Fibroblast of the aortic adventitia (primary cell): ENCODE results near the gene AP2M1. TPM values are rescaled to one million over a fixed set of nuclear protein-coding genes. Genes with fewer than 3 reads are reported as not detected.

Experiments
- DNase-seq: peaks from one replicate; pipeline ENCODE4 v3.0.0-alpha.2; 2010; ENCODE audit warnings: low read depth
- H3K4me3 ChIP-seq: 2 replicates; pipeline ENCODE4 v1.5.1; 2011; ENCODE audit warnings: low read depth, mild to moderate bottlenecking, control low read depth, low read length, moderate library complexity
- total RNA-seq: library from RNA; depleted of rRNA; stranded (reverse); fragments of >200 nt; gene quantifications from 2 replicates; pipeline ENCODE4 v1.2.3, GENCODE V29; 2012; ENCODE audit warnings: low replicate concordance
- TF ChIP-seq, protein P1 (sequence below): IDR thresholded peaks from 2 replicates; pipeline ENCODE4 v1.5.1; 2011; ENCODE audit warnings: mild to moderate bottlenecking, low read length, control low read depth, inconsistent platforms; ENCODE audit not compliant: insufficient read depth

The AP2M1 gene
- total RNA-seq, 1 donor: 380 TPM

DNA sequence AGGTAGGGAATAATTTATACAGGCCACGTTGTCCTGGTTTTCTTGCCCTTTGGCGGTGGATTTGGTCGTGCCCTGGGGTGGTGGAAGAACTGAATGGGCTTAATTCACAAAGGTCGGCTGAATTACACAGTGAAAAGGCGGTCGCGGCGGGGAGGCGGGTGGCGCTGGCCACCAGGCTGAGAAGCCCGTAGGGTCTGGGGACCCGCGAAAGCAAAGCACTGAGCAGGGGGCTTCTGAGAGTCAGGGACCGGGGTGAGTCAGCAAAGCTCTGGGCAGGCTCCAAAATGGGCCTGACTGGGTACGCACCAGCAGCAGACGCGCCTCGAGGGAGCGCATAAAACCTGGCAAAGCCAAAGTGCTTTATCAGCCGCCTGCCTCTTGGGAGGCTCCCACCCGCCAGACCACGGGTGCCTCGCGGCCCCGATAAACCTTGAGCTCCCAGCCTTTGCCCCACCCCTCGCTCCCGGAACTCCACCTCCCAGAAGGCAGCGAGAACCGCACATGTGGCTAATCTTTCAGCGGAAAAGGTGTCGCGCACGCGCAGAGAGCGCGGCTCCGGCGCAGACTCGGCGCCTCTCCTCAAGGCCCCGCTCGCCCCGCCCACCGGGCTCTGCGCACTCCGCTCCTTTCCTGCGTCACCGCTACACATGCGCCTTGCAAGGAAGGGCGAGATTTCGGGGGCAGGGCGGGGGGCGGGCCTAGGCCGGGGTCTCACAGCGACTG lies 11.0 kb downstream of the AP2M1 start:
- TF ChIP-seq, protein P1, sequence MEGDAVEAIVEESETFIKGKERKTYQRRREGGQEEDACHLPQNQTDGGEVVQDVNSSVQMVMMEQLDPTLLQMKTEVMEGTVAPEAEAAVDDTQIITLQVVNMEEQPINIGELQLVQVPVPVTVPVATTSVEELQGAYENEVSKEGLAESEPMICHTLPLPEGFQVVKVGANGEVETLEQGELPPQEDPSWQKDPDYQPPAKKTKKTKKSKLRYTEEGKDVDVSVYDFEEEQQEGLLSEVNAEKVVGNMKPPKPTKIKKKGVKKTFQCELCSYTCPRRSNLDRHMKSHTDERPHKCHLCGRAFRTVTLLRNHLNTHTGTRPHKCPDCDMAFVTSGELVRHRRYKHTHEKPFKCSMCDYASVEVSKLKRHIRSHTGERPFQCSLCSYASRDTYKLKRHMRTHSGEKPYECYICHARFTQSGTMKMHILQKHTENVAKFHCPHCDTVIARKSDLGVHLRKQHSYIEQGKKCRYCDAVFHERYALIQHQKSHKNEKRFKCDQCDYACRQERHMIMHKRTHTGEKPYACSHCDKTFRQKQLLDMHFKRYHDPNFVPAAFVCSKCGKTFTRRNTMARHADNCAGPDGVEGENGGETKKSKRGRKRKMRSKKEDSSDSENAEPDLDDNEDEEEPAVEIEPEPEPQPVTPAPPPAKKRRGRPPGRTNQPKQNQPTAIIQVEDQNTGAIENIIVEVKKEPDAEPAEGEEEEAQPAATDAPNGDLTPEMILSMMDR: no peak
- H3K4me3 ChIP-seq: peak overlapping the region; percentile 100
- peak; percentile 99 for DNase-seq

DNA sequence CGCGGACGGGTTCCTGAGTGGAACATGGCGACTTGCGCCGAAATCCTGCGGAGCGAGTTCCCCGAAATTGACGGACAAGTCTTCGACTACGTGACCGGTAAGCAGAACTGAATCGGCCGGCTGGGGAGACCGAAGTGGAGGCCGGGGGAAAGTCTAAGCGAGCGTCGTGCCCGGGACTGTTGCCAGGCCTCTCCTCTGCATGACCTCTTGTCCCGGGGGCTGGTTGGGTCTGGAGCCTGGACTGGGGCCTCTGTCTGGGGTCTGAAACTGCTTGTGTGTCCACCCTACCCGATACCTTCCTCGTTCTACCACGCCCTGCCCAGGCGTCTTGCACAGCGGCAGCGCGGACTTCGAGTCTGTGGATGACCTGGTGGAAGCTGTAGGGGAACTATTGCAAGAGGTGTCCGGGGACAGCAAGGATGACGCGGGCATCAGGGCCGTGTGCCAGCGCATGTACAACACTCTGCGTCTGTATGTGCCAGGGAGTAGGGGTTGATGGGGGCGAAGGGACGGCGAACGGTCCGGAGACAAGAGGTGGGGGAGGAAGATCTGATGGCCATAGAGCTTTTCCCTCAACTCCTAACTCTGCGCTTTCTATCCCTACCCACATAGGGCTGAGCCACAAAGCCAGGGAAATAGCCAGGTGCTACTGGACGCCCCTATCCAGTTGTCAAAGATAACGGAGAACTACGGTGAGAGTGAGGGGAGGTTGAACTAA lies 11.7 kb downstream of the AP2M1 start, which contains the start of gene ABCF3:
Gene ABCF3 (plus strand): TSS at position 16 of the 718 bp plus-strand sequence. CDS start 9 bp downstream, at position 25.
- peak; percentile 58 for DNase-seq
- TF ChIP-seq, protein P1: no peak
- H3K4me3 ChIP-seq: peak within 1 kb of the TSS; percentile 100

DNA sequence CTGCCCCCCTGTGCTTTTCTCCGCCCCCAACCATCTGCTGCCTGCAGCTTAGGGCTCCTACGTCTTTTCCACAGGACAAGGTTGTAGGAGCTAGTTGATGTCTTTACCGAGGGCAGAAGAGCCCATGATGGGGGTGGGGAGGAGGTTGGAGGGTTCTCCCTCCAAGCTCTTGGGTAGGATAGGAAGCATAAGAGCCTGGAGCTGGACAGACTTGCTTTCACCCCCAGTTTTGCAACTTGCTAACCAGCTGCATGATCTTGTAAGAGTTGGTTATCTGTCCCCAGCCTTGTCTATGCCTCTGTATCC lies 12.2 kb downstream of the AP2M1 start:
- TF ChIP-seq, protein P1: no peak
- H3K4me3 ChIP-seq: peak overlapping the region; percentile 100
- no peak for DNase-seq

DNA sequence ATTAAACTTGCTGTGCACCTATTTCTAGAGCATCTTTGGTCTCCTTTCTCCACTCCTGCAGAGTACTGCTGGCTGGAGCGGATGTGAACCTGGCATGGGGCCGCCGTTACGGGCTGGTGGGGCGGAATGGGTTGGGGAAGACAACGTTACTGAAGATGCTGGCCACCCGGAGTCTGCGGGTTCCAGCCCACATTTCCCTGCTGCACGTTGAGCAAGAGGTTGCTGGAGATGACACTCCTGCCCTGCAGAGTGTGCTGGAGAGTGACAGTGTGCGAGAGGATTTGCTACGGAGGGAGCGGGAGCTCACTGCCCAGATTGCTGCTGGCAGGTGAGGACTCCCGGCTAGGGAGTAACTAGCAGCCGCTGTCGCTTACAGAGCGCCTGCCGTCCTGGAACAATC lies 13.4 kb downstream of the AP2M1 start:
- no peak for DNase-seq
- H3K4me3 ChIP-seq: no peak overlapping the region
- TF ChIP-seq, protein P1: no peak

DNA sequence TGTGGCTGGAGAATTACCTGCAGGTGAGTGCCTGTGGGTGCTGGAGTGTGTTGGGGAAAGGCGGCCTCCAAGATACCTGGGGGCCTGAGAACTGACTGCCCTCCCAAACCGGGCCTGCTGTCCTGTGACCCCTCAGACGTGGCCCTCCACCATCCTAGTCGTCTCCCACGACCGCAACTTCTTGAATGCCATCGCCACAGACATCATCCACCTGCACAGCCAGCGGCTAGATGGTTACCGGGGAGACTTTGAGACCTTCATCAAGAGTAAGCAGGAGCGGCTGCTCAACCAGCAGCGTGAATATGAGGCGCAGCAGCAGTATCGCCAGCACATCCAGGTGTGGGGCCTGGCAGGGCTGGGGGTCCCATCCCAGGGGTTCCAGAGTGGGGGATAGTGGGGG lies 14.8 kb downstream of the AP2M1 start:
- no peak for DNase-seq
- TF ChIP-seq, protein P1: no peak
- no peak overlapping the region for H3K4me3 ChIP-seq

DNA sequence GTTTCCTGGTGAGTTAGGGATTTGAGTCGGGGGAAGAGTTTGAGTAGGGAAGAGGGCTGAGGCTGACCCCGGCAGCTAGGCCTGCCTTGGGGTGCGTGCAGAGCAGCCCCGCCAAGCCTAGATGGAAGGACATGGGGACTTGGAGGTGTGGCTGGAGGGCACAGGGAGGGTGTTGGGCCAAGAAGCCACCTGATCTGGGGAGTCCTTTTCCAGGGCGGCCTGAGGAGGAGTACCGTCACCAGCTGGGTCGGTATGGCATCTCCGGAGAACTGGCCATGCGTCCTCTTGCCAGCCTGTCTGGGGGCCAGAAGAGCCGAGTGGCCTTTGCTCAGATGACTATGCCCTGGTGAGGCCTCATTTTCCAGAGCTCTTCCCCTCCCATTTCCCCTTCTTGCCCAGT lies 18.2 kb downstream of the AP2M1 start:
- no peak overlapping the region for H3K4me3 ChIP-seq
- no peak for DNase-seq
- TF ChIP-seq, protein P1: no peak
